Psoas muscle (tissue), 8 donors: ENCODE data around the gene SLC5A10. TPM values are rescaled to one million over a fixed set of nuclear protein-coding genes. Genes with fewer than 3 reads are reported as not detected.

Experiments
- ATAC-seq, 4 donors: fragments of 200-7000 bp; cut with Tn5 transposase; one replicate each; pipeline ENCODE4 v1.9.1; 2020; ENCODE audit warnings: moderate library complexity in 3 of 4, mild to moderate bottlenecking in 2 of 4
- DNase-seq, 2 donors: peaks; one replicate each; pipeline ENCODE4 v3.0.0-alpha.2; 2020
- H3K27ac ChIP-seq: fragments of 200-600 bp; one replicate; pipeline ENCODE4 v1.8.0; 2022
- H3K27me3 ChIP-seq, 3 donors: fragments of 200-600 bp in 1 of 3; one replicate each; pipeline versions ENCODE4 v1.6.1 to v1.8.0; 2013 to 2022; ENCODE audit warnings: low read length in 2 of 3, mild to moderate bottlenecking in 2 of 3, moderate library complexity in 1 of 3; ENCODE audit not compliant: insufficient read depth in 3 of 3
- H3K36me3 ChIP-seq, 2 donors: fragments of 200-600 bp in 1 of 2; one replicate each; pipeline versions ENCODE4 v1.6.1 to v1.8.0; 2013 to 2022; ENCODE audit warnings: low read depth in 1 of 2, mild to moderate bottlenecking in 1 of 2, moderate library complexity in 1 of 2; ENCODE audit not compliant: insufficient read depth in 1 of 2
- H3K4me1 ChIP-seq: fragments of 200-600 bp; one replicate; pipeline ENCODE4 v1.8.0; 2022
- H3K4me3 ChIP-seq: fragments of 200-600 bp; one replicate; pipeline ENCODE4 v1.8.0; 2022; ENCODE audit warnings: mild to moderate bottlenecking
- H3K9me3 ChIP-seq: fragments of 200-600 bp; one replicate; pipeline ENCODE4 v1.8.0; 2022
- CTCF ChIP-seq: fragments of 200-600 bp; IDR thresholded peaks from one replicate; pipeline ENCODE4 v1.8.0; 2022; ENCODE audit warnings: antibody characterized with exemption
- WGBS, 3 donors: extraction: QIAGEN DNeasy Blood & Tissue Kit; methylation state at CpG; one replicate each; pipeline versions ENCODE4 v1.1.6 to v1.1.7; 2013; 5-methylcytosine and 5-hydroxymethylcytosine counted together
- intact Hi-C, 2 donors: fragments of 100-400 bp; cut with DNase I; formaldehyde crosslinking; loops; one replicate each; pipeline versions ENCODE4 v1.11.0 to v1.14.2; 2022
- polyA plus RNA-seq, 3 donors: library from polyadenylated mRNA; stranded (reverse); fragments of 200-250 nt; gene quantifications; one replicate each; pipeline ENCODE4 v1.2.3, GENCODE V29; 2013
- total RNA-seq, 4 donors: library from RNA; stranded (reverse); fragmentation: NEBNext Ultra II Directional in 2 of 4; extraction: Animal tissue kit (Norgen Biotek cat#: 25700) in 2 of 4; gene quantifications; one replicate each; pipeline versions ENCODE4 v1.2.1 to v1.2.4, GENCODE V29; 2021 to 2023
- donor health status: healthy with polysubstance abuse.
- donor health status: DM: no; HTN: no; CAD: no; lungs with moderate emphysema.
- donor health status: Bipolar disorder and iron deficiency.
- donor health status: healthy.
- donor health status: DM: yes; HTN: yes; CAD: no.
- donor health status: DM: no; HTN: no; CAD: no.
- donor health status: DM: no; HTN: no; CAD: no.
- donor health status: DM: yes; HTN: yes; CAD: no.

Gene SLC5A10
- total and polyA plus RNA-seq, 7 donors: 0.03 TPM; not detected in 6

DNA sequence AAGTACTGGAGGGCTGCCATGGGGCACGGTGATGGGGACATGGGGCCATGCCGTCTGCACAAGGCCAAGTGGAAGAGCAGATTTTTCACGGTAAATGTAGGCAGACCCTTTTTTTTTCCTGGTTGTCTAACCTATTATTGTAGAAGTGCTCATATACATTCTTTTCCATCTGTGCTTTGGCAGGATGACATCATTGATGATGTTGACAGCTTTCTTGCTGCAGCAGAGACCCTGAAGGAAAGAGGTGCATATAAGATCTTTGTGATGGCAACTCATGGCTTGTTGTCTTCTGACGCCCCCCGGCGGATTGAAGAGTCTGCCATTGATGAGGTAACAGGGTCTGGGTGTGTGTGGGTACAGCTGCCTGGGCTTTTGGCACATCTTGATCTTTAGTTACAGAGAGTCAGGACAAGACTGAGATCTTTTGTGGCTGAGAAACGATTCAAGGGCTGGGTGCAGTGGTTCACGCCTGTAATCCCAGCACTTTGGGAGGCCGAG is 23.3 kb upstream of the SLC5A10 start:
- no peaks in the 10 kb centered on the region for H3K9me3 ChIP-seq
- no peak for DNase-seq
- no peaks in the 10 kb centered on the region for H3K27me3 ChIP-seq
- ATAC-seq: no peak
- no peak overlapping the region for H3K4me3 ChIP-seq
- no peaks in the 10 kb centered on the region for H3K4me1 ChIP-seq
- intact Hi-C loops: no loop called here
- WGBS, 3 donors: 79 to 84% (median 81%) methylated on average over 9 of the region's 9 CpGs
- peaks cover 0 to 35% of the 10 kb centered on the region in 2 donors for H3K36me3 ChIP-seq
- TF ChIP-seq CTCF: no peak
- H3K27ac ChIP-seq: no peak overlapping the region

GRCh38 chr17:18932360-18933055 is 19.5 kb upstream of the SLC5A10 start:
- Histone ChIP-seq H3K27me3 (no peaks in the 10 kb centered on the region), H3K9me3 (no peaks in the 10 kb centered on the region), H3K4me1 (no peaks in the 10 kb centered on the region), H3K4me3 (no peak overlapping the region), H3K36me3 (peaks cover 0 to 32% of the 10 kb centered on the region in 2 donors), H3K27ac (no peak overlapping the region)
- no peak for ATAC-seq
- 64 to 72% (median 66%) methylated on average over 5 of the region's 5 CpGs for WGBS, 3 donors
- no peak for DNase-seq
- intact Hi-C loops: no loop called here
- no peak for TF ChIP-seq CTCF

DNA sequence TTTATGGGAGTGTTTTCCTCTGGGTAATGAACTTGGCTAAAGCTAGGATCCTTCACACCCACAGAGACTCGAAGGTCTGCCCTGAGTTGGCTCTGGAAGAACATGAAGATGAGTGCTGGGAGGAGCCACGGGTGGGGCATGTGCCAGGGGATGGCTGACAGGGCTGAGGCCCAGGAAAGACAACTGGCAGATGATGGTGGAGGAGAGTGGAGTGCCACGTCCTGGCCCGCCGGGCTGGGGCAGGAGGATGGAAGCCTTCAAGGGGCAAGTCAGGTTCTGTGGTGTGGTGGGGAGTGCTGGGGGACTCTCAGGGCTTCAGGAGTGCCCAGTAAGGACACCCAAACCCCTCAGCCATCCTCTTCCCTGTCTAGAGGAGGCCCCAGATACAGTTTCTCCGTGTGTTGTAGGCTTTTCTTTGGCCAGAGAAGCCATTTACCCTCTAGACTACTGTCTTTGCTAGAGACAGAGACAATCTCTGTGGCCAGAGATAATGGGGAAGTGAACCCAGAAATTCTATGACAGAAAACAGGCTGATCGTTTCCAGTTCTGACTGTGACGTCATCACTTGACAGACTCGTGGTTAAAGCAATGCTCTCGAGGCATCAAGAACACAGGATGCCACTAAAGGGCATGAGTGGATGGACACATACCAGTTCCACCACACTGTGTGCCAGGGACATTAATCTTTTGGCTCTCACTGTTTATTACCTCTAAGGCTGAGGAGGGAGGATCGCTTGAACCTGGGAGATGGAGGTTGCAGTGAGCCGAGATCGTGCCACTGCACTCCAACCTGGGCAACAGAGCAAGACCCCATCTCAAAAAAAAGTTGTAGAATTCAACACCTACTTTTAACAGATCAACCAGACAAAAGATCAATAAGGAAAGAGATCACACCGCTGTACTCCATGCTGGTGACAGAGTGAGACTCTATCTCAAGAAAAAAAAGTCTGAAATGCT is 18.6 kb upstream of the SLC5A10 start:
- intact Hi-C loops: no loop called here
- Histone ChIP-seq H3K27me3 (no peaks in the 10 kb centered on the region), H3K36me3 (peaks cover 0 to 30% of the 10 kb centered on the region in 2 donors), H3K4me3 (no peak overlapping the region), H3K27ac (no peak overlapping the region), H3K9me3 (no peaks in the 10 kb centered on the region), H3K4me1 (no peaks in the 10 kb centered on the region)
- 59 to 64% (median 62%) methylated on average over 14 of the region's 14 CpGs for WGBS, 3 donors
- ATAC-seq: peak in 1 of 4 donors; percentile 48
- no peak for DNase-seq
- TF ChIP-seq CTCF: no peak

- no peak for DNase-seq
- Histone ChIP-seq H3K4me1 (no peaks in the 10 kb centered on the region), H3K36me3 (no peaks in the 10 kb centered on the region), H3K9me3 (no peaks in the 10 kb centered on the region), H3K27ac (no peak overlapping the region), H3K27me3 (peaks cover 0 to 5% (median 0%) of the 10 kb centered on the region in 3 donors), H3K4me3 (no peak overlapping the region)
- no peak for TF ChIP-seq CTCF
- 79 to 86% (median 79%) methylated on average over 8 of the region's 8 CpGs for WGBS, 3 donors
- ATAC-seq: no peak
- intact Hi-C loops: no loop called here
These were observed 13.8 kb upstream of the SLC5A10 start for GRCh38 chr17:18937981-18938691.
